WTC11 (cell line): ENCODE measurements around the gene SCNM1. TPM values are rescaled to one million over a fixed set of nuclear protein-coding genes. Genes with fewer than 3 reads are reported as not detected.

ENCODE experiments used
- CREB1 ChIP-seq: sonication (generic); formaldehyde crosslinking; IDR thresholded peaks from 2 replicates; pipeline ENCODE4 v1.8.0; 2023; ENCODE audit warnings: mild to moderate bottlenecking, missing genetic modification reagents
- CREM ChIP-seq: sonication (generic); formaldehyde crosslinking; IDR thresholded peaks from 2 replicates; pipeline ENCODE4 v1.8.1; 2022; ENCODE audit warnings: mild to moderate bottlenecking, missing genetic modification reagents, moderate library complexity
- EMX1 ChIP-seq: fragments of 250-450 bp; sonication (Bioruptor Pico); IDR thresholded peaks from 2 replicates; pipeline ENCODE4 v1.8.0; 2021; ENCODE audit warnings: mild to moderate bottlenecking
- FOXJ3 ChIP-seq: sonication (generic); formaldehyde crosslinking; IDR thresholded peaks from 2 replicates; pipeline ENCODE4 v1.9.0; 2021; ENCODE audit warnings: missing genetic modification reagents, mild to moderate bottlenecking, borderline replicate concordance
- GABPB1 ChIP-seq: sonication (generic); formaldehyde crosslinking; IDR thresholded peaks from 2 replicates; pipeline ENCODE4 v1.8.1; 2023; ENCODE audit warnings: mild to moderate bottlenecking, missing genetic modification reagents
- HMGA2 ChIP-seq: fragments of 250-450 bp; sonication (Bioruptor Pico); IDR thresholded peaks from 2 replicates; pipeline ENCODE4 v1.4.0; 2021; ENCODE audit warnings: mild to moderate bottlenecking, moderate library complexity
- MYBL2 ChIP-seq: sonication (generic); formaldehyde crosslinking; IDR thresholded peaks from 2 replicates; pipeline ENCODE4 v1.8.1; 2023; ENCODE audit warnings: mild to moderate bottlenecking, moderate library complexity, missing genetic modification reagents
- NR2C2 ChIP-seq: sonication (generic); formaldehyde crosslinking; IDR thresholded peaks from 2 replicates; pipeline ENCODE4 v1.8.0; 2022; ENCODE audit warnings: mild to moderate bottlenecking, missing genetic modification reagents
- OVOL2 ChIP-seq: fragments of 250-450 bp; sonication (Bioruptor Pico); IDR thresholded peaks from 2 replicates; pipeline ENCODE4 v1.9.0; 2021; ENCODE audit warnings: mild to moderate bottlenecking, borderline replicate concordance
- PRRX2 ChIP-seq: fragments of 250-450 bp; sonication (Bioruptor Pico); IDR thresholded peaks from 2 replicates; pipeline ENCODE4 v1.8.0; 2021; ENCODE audit warnings: mild to moderate bottlenecking
- RELA ChIP-seq: sonication (generic); formaldehyde crosslinking; IDR thresholded peaks from 2 replicates; pipeline ENCODE4 v1.8.1; 2022; ENCODE audit warnings: missing genetic modification reagents, mild to moderate bottlenecking, borderline replicate concordance
- ZNF263 ChIP-seq: sonication (generic); formaldehyde crosslinking; IDR thresholded peaks from 2 replicates; pipeline ENCODE4 v1.8.1; 2022; ENCODE audit warnings: low read depth, mild to moderate bottlenecking, moderate library complexity, missing genetic modification reagents
- ZNF396 ChIP-seq: fragments of 250-450 bp; sonication (Bioruptor Pico); IDR thresholded peaks from 2 replicates; pipeline ENCODE4 v1.8.0; 2021; ENCODE audit warnings: mild to moderate bottlenecking, moderate library complexity, borderline replicate concordance
- ZNF416 ChIP-seq: fragments of 250-450 bp; sonication (Bioruptor Pico); IDR thresholded peaks from 2 replicates; pipeline ENCODE4 v1.9.0; 2021; ENCODE audit warnings: mild to moderate bottlenecking, inconsistent platforms
- ZNF671 ChIP-seq: fragments of 250-450 bp; sonication (Bioruptor Pico); IDR thresholded peaks from 2 replicates; pipeline ENCODE4 v1.8.0; 2021; ENCODE audit warnings: mild to moderate bottlenecking
- total RNA-seq: library from RNA; stranded (reverse); gene quantifications from 3 replicates; pipeline ENCODE4 v1.2.3, GENCODE V29; 2021
- TF ChIP-seq, protein P1 (sequence below): sonication (generic); formaldehyde crosslinking; IDR thresholded peaks from 2 replicates; pipeline ENCODE4 v1.8.0; 2022; ENCODE audit warnings: mild to moderate bottlenecking, missing genetic modification reagents
- TF ChIP-seq, protein P2 (sequence below): sonication (generic); formaldehyde crosslinking; IDR thresholded peaks from 2 replicates; pipeline ENCODE4 v1.8.1; 2023; ENCODE audit warnings: mild to moderate bottlenecking, moderate library complexity, missing genetic modification reagents
- TF ChIP-seq, protein P3 (sequence below): fragments of 250-450 bp; sonication (Bioruptor Pico); conservative IDR thresholded peaks from 2 replicates; pipeline ENCODE4 v1.9.0; 2021; ENCODE audit warnings: mild to moderate bottlenecking
- TF ChIP-seq, protein P4 (sequence below): fragments of 250-450 bp; sonication (Bioruptor Pico); IDR thresholded peaks from 2 replicates; pipeline ENCODE4 v1.9.0; 2021; ENCODE audit warnings: mild to moderate bottlenecking, borderline replicate concordance
- TF ChIP-seq, protein P5 (sequence below): sonication (generic); formaldehyde crosslinking; IDR thresholded peaks from 2 replicates; pipeline ENCODE4 v1.8.0; 2023; ENCODE audit warnings: missing genetic modification reagents
- TF ChIP-seq, protein P6 (sequence below): sonication (generic); formaldehyde crosslinking; IDR thresholded peaks from 2 replicates; pipeline ENCODE4 v1.8.1; 2022; ENCODE audit warnings: low read depth, missing genetic modification reagents, borderline replicate concordance
- TF ChIP-seq, protein P7 (sequence below): sonication (generic); formaldehyde crosslinking; IDR thresholded peaks from 2 replicates; pipeline ENCODE4 v1.8.1; 2023; ENCODE audit warnings: mild to moderate bottlenecking, missing genetic modification reagents, moderate library complexity

SCNM1 gene
- total RNA-seq, 1 experiment from 2014 or later = 45.3 TPM

DNA sequence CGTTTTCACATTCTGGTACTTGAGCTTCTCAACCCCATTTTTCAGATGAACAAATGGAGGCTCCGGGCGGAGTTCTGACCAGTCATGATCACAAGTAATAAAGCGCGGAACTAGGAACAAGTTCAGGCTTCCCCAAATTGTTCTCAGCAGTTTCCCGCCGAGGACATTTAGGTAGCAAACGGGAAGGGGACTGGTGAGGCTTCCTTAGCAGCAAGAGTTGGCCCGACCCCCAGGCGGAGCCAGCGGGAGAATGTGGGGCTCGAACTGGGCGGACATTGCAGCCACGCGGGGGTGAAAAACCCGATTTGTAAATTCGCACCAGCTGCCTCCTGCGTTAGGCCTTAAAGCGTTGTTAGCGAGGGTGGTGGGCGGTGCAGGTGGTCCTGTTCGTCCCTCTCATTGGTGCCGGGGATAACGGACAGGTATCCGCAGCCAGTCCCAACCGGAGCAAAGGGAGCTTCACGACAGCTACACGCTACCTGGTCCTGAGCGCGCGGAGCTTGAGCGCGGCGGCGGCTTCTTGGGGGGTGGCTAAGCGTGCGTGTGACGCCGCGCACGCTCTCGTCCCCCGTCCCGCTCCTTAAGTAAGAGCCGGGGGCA is 34.9 kb upstream of the SCNM1 start (continued):
- TF ChIP-seq, protein P1, sequence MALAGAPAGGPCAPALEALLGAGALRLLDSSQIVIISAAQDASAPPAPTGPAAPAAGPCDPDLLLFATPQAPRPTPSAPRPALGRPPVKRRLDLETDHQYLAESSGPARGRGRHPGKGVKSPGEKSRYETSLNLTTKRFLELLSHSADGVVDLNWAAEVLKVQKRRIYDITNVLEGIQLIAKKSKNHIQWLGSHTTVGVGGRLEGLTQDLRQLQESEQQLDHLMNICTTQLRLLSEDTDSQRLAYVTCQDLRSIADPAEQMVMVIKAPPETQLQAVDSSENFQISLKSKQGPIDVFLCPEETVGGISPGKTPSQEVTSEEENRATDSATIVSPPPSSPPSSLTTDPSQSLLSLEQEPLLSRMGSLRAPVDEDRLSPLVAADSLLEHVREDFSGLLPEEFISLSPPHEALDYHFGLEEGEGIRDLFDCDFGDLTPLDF (CRISPR knock-in tag) = no peak
- TF ChIP-seq EMX1 (no peak), RELA (no peak), ZNF263 (CRISPR knock-in tag) (no peak), MYBL2 (CRISPR knock-in tag) (no peak), CREB1 (CRISPR knock-in tag) (0 out of 2 replicates have a peak, but pooled peaks have one; percentile 34), ZNF671 (no peak), NR2C2 (CRISPR knock-in tag) (no peak), FOXJ3 (CRISPR knock-in tag) (no peak), HMGA2 (CRISPR knock-in tag) (no peak), ZNF416 (CRISPR knock-in tag) (no peak), CREM (CRISPR knock-in tag) (0 out of 2 replicates have a peak, but pooled peaks have one; percentile 33), ZNF396 (CRISPR knock-in tag) (no peak), PRRX2 (no peak), OVOL2 (CRISPR knock-in tag) (no peak), GABPB1 (CRISPR knock-in tag) (no peak)
- TF ChIP-seq, protein P2, sequence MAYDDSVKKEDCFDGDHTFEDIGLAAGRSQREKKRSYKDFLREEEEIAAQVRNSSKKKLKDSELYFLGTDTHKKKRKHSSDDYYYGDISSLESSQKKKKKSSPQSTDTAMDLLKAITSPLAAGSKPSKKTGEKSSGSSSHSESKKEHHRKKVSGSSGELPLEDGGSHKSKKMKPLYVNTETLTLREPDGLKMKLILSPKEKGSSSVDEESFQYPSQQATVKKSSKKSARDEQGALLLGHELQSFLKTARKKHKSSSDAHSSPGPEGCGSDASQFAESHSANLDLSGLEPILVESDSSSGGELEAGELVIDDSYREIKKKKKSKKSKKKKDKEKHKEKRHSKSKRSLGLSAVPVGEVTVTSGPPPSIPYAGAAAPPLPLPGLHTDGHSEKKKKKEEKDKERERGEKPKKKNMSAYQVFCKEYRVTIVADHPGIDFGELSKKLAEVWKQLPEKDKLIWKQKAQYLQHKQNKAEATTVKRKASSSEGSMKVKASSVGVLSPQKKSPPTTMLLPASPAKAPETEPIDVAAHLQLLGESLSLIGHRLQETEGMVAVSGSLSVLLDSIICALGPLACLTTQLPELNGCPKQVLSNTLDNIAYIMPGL (CRISPR knock-in tag) = no peak
- TF ChIP-seq, protein P3, sequence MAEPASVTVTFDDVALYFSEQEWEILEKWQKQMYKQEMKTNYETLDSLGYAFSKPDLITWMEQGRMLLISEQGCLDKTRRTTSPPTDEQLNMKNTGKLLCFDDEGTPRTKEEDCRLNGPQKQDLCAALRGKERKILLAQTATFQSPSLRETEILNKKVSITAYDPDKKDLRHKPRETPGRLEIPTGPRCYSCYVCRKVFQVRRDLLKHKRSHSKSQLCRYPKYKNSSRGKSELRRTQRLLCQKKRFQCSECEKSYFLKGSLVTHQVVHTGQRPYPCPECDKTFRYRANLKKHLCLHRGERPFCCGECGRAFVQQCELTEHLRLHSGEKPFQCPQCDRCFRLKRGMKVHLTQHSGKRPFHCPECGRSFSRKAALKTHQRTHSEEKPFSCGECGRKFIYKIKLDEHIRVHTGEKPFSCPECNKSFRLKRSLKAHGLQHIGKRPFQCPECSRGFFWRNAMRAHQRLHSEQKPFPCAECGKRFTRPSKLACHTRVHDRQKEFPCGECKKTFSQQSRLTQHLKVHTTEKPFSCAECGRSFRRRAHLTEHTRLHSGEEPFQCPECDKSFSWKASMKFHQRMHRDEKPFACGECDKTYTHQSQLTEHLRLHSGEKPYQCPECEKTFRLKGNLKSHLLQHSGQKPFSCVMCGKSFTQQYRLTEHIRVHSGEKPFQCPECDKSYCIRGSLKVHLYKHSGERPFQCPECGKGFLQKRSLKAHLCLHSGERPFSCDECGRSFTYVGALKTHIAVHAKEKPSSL (CRISPR knock-in tag) = no peak
- TF ChIP-seq, protein P4, sequence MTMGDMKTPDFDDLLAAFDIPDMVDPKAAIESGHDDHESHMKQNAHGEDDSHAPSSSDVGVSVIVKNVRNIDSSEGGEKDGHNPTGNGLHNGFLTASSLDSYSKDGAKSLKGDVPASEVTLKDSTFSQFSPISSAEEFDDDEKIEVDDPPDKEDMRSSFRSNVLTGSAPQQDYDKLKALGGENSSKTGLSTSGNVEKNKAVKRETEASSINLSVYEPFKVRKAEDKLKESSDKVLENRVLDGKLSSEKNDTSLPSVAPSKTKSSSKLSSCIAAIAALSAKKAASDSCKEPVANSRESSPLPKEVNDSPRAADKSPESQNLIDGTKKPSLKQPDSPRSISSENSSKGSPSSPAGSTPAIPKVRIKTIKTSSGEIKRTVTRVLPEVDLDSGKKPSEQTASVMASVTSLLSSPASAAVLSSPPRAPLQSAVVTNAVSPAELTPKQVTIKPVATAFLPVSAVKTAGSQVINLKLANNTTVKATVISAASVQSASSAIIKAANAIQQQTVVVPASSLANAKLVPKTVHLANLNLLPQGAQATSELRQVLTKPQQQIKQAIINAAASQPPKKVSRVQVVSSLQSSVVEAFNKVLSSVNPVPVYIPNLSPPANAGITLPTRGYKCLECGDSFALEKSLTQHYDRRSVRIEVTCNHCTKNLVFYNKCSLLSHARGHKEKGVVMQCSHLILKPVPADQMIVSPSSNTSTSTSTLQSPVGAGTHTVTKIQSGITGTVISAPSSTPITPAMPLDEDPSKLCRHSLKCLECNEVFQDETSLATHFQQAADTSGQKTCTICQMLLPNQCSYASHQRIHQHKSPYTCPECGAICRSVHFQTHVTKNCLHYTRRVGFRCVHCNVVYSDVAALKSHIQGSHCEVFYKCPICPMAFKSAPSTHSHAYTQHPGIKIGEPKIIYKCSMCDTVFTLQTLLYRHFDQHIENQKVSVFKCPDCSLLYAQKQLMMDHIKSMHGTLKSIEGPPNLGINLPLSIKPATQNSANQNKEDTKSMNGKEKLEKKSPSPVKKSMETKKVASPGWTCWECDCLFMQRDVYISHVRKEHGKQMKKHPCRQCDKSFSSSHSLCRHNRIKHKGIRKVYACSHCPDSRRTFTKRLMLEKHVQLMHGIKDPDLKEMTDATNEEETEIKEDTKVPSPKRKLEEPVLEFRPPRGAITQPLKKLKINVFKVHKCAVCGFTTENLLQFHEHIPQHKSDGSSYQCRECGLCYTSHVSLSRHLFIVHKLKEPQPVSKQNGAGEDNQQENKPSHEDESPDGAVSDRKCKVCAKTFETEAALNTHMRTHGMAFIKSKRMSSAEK (CRISPR knock-in tag) = no peak
- TF ChIP-seq, protein P5, sequence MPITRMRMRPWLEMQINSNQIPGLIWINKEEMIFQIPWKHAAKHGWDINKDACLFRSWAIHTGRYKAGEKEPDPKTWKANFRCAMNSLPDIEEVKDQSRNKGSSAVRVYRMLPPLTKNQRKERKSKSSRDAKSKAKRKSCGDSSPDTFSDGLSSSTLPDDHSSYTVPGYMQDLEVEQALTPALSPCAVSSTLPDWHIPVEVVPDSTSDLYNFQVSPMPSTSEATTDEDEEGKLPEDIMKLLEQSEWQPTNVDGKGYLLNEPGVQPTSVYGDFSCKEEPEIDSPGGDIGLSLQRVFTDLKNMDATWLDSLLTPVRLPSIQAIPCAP (CRISPR knock-in tag) = no peak
- TF ChIP-seq, protein P6, sequence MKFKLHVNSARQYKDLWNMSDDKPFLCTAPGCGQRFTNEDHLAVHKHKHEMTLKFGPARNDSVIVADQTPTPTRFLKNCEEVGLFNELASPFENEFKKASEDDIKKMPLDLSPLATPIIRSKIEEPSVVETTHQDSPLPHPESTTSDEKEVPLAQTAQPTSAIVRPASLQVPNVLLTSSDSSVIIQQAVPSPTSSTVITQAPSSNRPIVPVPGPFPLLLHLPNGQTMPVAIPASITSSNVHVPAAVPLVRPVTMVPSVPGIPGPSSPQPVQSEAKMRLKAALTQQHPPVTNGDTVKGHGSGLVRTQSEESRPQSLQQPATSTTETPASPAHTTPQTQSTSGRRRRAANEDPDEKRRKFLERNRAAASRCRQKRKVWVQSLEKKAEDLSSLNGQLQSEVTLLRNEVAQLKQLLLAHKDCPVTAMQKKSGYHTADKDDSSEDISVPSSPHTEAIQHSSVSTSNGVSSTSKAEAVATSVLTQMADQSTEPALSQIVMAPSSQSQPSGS (CRISPR knock-in tag) = no peak
- TF ChIP-seq, protein P7, sequence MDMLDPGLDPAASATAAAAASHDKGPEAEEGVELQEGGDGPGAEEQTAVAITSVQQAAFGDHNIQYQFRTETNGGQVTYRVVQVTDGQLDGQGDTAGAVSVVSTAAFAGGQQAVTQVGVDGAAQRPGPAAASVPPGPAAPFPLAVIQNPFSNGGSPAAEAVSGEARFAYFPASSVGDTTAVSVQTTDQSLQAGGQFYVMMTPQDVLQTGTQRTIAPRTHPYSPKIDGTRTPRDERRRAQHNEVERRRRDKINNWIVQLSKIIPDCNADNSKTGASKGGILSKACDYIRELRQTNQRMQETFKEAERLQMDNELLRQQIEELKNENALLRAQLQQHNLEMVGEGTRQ (CRISPR knock-in tag) = peak; percentile 57
